Stimulated activated CD8-positive, alpha-beta memory T cell treated with anti-CD3 and anti-CD28 coated beads, Interleukin-12 subunit alpha, Interleukin-12 subunit beta, amount 100 ng/mL, for 24 hours (primary cell): ENCODE measurements around the gene C1QL2.

Source experiments
- DNase-seq: peaks from one replicate; pipeline ENCODE4 v3.0.0-alpha.2; 2020; ENCODE audit errors: extremely low read depth

Gene C1QL2

DNA sequence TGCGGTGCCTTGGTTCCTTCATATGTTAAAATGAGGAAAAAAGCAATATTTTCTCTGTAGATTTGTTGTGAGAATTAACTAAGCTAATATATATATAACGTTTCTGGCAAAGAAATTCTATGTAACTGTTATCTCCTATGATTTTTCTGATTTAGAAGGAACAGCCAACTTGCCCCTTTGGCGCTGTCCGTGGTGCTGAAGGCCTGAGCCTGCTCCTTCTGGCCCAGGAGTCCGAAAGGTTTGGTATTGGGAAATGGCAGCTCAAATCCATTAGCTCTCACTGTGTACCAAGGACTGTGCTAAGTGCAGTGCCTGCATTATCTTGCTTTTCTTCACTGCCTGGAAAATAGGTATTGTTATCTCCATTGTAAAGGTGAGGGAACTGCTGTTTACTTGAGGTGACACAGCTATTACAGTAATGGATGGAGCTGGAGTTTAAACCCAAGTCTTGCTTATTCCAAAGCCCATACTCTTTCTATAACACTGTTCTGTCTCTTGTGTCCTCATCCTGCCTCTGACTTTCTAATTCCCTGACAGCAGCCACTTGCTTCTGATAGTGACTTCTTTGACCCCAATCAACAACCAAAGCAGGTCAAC, 52.2 kb downstream of the C1QL2 start:
- DNase-seq, result no peak
